Activated T-helper 2 cell treated with anti-CD3 and anti-CD28 coated beads, Interferon-gamma antibody, Interleukin-2, Interleukin-4, amounts not matched to agents 10 μg/mL and 5 μg/mL and 100 μg/mL, durations not matched to agents 14 hours and 24 hours and 36 hours (primary cell): ENCODE results near the gene SOD1. TPM values are rescaled to one million over a fixed set of nuclear protein-coding genes. Genes with fewer than 3 reads are reported as not detected.
A peak's percentile ranks its signal among the peaks of the same experiment; 100 is the strongest.
"Not testable (repeated sequence)": the region's sequence is repeated elsewhere in the genome, so short reads cannot be mapped to it uniquely, and the experiment has no call there.

ENCODE experiments used
- DNase-seq: peaks from one replicate; pipeline ENCODE4 v3.0.0; 2021; ENCODE audit warnings: low spot score
- H3K27ac Mint-ChIP-seq: one replicate; pipeline ENCODE4 v1.8.0; 2021; ENCODE audit warnings: mixed read lengths
- H3K27me3 Mint-ChIP-seq: one replicate; pipeline ENCODE4 v1.8.0; 2021; ENCODE audit warnings: low read depth, mixed read lengths
- H3K36me3 Mint-ChIP-seq: one replicate; pipeline ENCODE4 v1.8.0; 2021; ENCODE audit warnings: low read depth, mixed read lengths
- H3K4me1 Mint-ChIP-seq: one replicate; pipeline ENCODE4 v1.8.0; 2021; ENCODE audit warnings: low read depth, mixed read lengths
- H3K4me3 Mint-ChIP-seq: one replicate; pipeline ENCODE4 v1.8.0; 2021; ENCODE audit warnings: low read depth, mild to moderate bottlenecking, moderate library complexity, mixed read lengths
- H3K9me3 Mint-ChIP-seq: one replicate; pipeline ENCODE4 v1.8.0; 2021; ENCODE audit warnings: mixed read lengths
- intact Hi-C: fragments of 100-400 bp; cut with micrococcal nuclease; formaldehyde crosslinking; loops from one replicate; pipeline ENCODE4 v1.15.1; 2023
- total RNA-seq: library from RNA; stranded (reverse); gene quantifications from 2 replicates; pipeline ENCODE4 v1.2.3, GENCODE V29; 2022

SOD1 gene
- total RNA-seq, 1 donor from 2014 or later, result 286 TPM

DNA sequence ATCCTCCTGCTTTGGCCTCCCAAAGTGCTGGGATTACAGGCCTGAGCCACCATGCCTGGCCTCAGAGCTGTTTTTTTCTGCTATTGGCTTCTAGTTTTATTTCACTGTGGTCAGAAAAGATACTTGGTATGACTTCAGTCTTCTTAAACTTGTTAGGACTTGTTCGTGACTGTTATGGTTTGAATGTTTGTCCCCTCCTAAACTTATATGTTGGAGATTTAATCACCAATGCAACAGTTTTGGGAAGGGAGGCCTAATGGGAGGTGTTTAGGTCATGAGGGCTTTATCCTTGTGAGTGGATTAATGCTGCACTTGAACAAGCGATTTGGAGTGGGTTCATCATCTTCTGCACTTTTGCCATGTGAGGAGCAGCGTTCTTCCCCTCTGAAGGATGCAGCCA lies 24.5 kb upstream of the SOD1 start:
- intact Hi-C loops, result no loop called here
- no peaks in the 10 kb centered on the region for H3K4me1 Mint-ChIP-seq
- no peak overlapping the region for H3K4me3 Mint-ChIP-seq
- H3K36me3 Mint-ChIP-seq, result no peaks in the 10 kb centered on the region
- H3K27ac Mint-ChIP-seq, result no peak overlapping the region
- no peak for DNase-seq
- H3K9me3 Mint-ChIP-seq, result peaks cover 7% of the 10 kb centered on the region
- H3K27me3 Mint-ChIP-seq, result peaks cover 7% of the 10 kb centered on the region

DNA sequence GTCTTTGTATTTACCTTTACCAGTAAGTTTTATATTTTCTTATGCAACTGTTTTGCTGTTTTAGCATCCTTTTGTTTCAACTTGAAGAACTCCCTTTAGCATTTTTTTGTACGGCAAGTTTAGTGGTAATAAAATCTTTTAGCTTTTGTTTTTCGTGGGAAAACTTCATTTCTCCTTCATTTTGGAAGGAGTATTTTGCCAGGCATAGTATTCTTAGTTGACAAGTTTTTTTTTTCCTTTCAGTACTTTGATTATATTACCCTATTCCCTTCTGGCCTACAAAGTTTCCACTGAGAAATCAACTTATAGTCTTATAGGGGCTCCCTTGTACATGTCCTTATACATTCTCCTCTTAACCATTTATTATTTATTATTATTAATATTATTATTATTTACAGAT lies 22.6 kb upstream of the SOD1 start:
- Mint-ChIP-seq H3K27me3 (peaks cover 7% of the 10 kb centered on the region), H3K36me3 (no peaks in the 10 kb centered on the region), H3K4me3 (no peak overlapping the region), H3K4me1 (no peaks in the 10 kb centered on the region), H3K27ac (no peak overlapping the region), H3K9me3 (peaks cover 7% of the 10 kb centered on the region)
- intact Hi-C loops, result no loop called here
- DNase-seq, result no peak

DNA sequence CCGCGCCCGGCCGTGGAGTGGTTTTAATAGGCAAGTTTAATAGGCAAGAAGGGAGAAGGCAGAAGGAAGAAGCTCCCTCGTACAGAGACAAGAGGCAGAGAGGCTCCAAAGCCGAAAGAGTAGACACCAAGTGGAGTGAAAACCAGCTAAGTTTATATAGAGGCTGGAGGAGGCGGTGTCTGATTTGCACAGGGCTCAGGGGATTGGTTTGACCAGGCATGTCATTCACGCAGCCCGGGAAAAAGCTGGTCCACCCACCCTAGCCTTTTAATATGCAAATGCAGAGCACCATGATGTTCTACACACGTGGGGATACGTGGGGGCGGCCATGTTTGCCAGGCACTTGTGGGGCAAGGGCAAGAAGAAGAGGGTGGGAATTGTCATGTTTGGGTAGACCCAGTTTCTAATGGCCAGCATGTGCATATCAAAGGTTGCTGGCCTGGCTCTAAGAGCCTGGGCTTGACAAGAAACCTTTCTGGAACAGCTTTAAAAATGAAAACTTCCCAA lies 18.0 kb upstream of the SOD1 start:
- no peaks in the 10 kb centered on the region for H3K36me3 Mint-ChIP-seq
- peaks cover 6% of the 10 kb centered on the region for H3K27me3 Mint-ChIP-seq

DNA sequence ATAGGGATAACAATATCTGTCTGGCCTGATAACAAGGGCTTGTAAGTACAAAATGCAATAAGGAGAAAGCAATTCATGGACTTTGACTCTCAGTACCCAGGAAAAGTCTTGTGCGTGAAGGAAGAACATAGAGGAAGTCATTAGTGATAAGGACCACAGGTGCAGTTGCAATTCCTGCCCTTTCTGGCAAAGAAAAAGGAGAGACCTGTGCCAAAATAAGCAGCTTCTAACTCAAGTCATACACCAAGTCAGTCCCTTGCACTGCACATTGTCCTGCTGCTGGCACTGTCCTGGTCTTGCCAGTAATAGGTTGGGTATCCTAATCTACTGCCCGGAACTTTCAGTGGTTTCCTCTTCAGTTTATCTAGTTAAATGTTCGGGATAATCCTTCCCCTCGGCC lies 14.8 kb upstream of the SOD1 start:
- H3K27me3 Mint-ChIP-seq, result peaks cover 7% of the 10 kb centered on the region
- intact Hi-C loops, result no loop called here
- H3K4me3 Mint-ChIP-seq, result no peak overlapping the region
- H3K4me1 Mint-ChIP-seq, result no peaks in the 10 kb centered on the region
- H3K27ac Mint-ChIP-seq, result no peak overlapping the region
- DNase-seq, result no peak
- H3K9me3 Mint-ChIP-seq, result peaks cover 3% of the 10 kb centered on the region
- H3K36me3 Mint-ChIP-seq, result no peaks in the 10 kb centered on the region

More for the DNA sequence above, 18.0 kb upstream of the SOD1 start:
- H3K4me1 Mint-ChIP-seq, result no peaks in the 10 kb centered on the region
- H3K4me3 Mint-ChIP-seq, result no peak overlapping the region
- peaks cover 8% of the 10 kb centered on the region for H3K9me3 Mint-ChIP-seq
- intact Hi-C loops, result no loop called here
- DNase-seq, result no peak
- H3K27ac Mint-ChIP-seq, result no peak overlapping the region

DNA sequence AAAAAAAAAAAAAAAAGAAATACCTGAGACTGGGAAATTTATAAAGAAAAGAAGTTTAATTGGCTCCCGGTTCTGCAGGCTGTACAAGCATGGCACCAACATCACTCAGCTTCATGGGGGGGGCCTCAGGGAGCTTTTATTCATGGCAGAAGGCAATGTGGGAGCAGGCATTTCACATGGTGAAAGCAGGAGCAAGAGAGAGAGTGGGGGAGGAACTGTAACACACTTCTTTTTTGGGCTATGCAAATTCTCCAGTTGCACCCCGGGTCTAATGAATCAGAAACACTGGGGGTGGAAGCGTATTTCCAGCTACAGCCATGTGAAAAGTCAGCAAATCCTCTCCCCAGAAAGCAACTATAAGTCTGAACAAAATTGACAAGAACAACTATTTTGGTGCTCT lies 11.8 kb upstream of the SOD1 start:
- H3K27me3 Mint-ChIP-seq, result peaks cover 18% of the 10 kb centered on the region
- no peak overlapping the region for H3K4me3 Mint-ChIP-seq
- intact Hi-C loops, result no loop called here
- H3K36me3 Mint-ChIP-seq, result no peaks in the 10 kb centered on the region
- H3K9me3 Mint-ChIP-seq, result peaks cover 6% of the 10 kb centered on the region
- no peak for DNase-seq
- H3K27ac Mint-ChIP-seq, result no peak overlapping the region
- H3K4me1 Mint-ChIP-seq, result no peaks in the 10 kb centered on the region

DNA sequence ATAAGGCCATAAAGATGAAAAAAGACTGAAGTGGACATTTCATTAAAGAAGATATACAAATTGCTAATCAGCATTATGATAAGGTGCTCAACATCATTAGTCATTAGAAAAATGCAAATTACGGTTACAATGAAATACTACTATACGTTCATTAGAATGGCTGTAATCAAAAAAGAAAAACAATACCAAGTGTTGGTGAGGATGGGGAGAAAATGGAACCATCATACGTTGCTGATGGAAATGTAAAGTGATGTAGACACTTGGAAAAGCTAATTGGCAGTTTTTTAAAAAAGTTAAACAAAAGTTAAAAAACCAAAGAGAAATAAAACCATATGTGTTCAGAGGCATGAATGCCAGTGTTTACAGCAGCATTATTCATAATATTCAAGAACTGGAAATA lies 8.6 kb upstream of the SOD1 start:
- Mint-ChIP-seq H3K27ac (no peak overlapping the region), H3K9me3 (peaks cover 3% of the 10 kb centered on the region), H3K27me3 (peaks cover 14% of the 10 kb centered on the region), H3K4me3 (no peak overlapping the region), H3K4me1 (peaks cover 12% of the 10 kb centered on the region), H3K36me3 (no peaks in the 10 kb centered on the region)
- intact Hi-C loops, result loop anchor here (10.0 kb wide), 1 partner anchor 296 kb away; no protein-coding TSS in a partner anchor
- no peak for DNase-seq

DNA sequence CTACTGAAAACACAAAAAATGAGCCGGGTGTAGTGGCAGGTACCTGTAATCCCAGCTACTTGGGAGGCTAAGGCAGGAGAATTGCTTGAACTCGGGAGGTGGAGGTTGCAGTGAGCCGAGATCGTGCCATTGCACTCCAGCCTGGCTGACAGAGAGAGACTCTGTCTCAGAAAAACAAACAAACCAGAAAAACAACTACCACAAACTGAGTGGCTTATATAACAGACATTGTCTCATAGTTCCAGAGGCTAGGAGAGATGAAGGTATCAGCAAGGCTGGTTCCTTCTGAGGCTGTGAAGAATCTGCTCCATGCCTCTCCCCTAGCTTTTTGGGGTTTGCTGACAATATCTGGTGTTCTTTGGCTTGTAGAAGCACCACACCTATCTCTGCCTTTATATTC lies 8.0 kb upstream of the SOD1 start:
- Mint-ChIP-seq H3K27me3 (peaks cover 14% of the 10 kb centered on the region), H3K4me1 (peaks cover 15% of the 10 kb centered on the region)
- H3K27ac Mint-ChIP-seq, H3K36me3 Mint-ChIP-seq, H3K9me3 Mint-ChIP-seq, DNase-seq, H3K4me3 Mint-ChIP-seq: not testable (repeated sequence)
- intact Hi-C loops, result loop anchor here (10.0 kb wide), 1 partner anchor 297 kb away; no protein-coding TSS in a partner anchor

DNA sequence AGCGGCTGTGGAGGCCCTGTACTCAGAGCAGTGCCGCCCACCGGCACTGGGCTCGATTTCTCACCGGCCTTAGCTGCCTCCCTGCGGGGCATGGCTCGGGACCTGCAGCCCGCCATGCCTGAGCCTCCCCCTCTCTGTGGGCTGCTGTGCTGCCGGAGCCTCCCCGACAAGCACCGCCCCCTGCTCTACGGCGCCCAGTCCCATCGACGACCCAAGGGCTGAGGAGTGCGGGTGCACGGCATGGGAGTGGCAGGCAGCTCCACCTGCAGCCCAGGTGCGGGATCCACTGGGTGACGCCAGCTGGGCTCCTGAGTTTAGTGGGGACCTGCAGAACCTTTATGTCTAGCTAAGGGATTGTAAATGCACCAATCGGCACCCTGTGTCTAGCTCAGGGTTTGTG lies 5.2 kb upstream of the SOD1 start:
- intact Hi-C loops, result loop anchor here (10.0 kb wide), 1 partner anchor 300 kb away; no protein-coding TSS in a partner anchor
- DNase-seq, result no peak
- peaks cover 3% of the 10 kb centered on the region for H3K9me3 Mint-ChIP-seq
- H3K4me3 Mint-ChIP-seq, result no peak overlapping the region
- H3K36me3 Mint-ChIP-seq, result peaks cover 3% of the 10 kb centered on the region
- no peak overlapping the region for H3K27ac Mint-ChIP-seq
- H3K27me3 Mint-ChIP-seq, result peaks cover 12% of the 10 kb centered on the region
- peaks cover 23% of the 10 kb centered on the region for H3K4me1 Mint-ChIP-seq

DNA sequence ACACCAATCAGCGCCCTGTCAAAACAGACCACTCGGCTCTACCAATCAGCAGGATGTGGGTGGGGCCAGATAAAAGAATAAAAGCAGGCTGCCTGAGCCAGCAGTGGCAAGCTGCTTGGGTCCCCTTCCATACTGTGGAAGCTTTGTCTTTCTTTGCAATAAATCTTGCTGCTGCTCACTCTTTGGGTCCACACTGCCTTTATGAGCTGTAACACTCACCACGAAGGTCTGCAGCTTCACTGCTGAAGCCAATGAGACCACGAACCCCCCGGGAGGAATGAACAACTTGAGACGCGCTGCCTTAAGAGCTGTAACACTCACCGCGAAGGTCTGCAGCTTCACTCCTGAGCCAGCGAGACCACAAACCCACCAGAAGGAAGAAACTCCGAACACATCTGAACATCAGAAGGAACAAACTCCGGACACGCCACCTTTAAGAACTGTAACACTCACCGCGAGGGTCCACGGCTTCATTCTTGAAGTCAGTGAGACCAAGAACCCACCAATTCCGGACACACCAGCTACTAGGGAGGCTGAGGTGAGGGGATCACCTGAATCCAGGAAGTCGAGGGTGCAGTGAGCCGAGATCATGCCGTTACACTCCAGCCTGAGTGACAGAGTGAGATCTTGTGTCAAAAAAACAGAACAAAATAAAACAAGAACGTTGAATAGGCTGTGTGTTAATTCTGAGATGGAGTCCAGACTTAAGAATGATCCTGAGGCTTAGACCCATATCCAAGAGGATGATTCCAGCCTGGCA lies 4.5 kb upstream of the SOD1 start:
- H3K27me3 Mint-ChIP-seq, H3K9me3 Mint-ChIP-seq, H3K27ac Mint-ChIP-seq, H3K36me3 Mint-ChIP-seq, DNase-seq: not testable (repeated sequence)
- Mint-ChIP-seq H3K4me1 (peaks cover 23% of the 10 kb centered on the region), H3K4me3 (peak overlapping the region; percentile 40)
- intact Hi-C loops, result loop anchor here (5.0 to 10.0 kb wide), 2 partner anchors 300 to 473 kb away; no protein-coding TSS in a partner anchor

DNA sequence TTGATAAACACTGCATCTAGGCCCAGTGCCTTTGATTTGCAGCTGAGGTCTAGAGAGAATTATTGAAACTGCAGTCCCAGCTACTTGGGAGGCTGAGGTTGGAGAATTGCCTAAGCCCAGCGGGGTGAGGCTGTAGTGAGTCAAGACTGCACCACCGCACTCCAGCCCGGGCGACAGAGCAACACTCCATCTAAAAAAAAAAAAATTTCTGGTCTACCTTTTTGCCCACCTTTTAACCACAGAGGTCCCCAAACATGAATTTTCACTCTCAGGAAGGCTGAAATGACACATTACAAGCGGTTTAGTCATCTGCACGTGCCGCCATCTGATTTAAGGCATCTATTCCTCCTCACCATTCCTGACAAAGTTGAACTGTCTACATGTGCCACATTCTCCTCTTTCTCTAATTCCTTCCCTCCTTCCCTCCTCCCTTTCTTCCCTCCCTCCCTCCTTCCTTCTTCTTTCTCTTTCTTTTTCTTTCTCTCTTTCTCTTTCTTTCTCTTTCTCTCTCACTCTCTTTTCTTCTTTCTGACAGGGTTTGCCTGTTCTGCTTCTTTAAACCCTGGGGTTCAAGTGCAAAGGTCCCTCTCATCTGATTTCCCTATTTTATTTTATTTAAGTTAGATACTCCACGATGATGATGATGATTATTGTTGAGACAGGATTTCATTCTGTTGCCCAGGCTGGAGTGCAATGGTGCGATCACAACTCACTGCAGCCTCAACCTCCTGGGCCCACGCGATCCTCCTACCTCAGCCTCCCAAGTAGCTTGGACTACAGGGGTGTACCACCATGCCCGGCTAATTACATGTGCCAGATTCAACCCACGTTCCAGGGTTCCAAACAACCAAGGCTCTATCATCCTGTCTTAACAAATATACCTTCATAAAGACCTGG lies 3.0 kb upstream of the SOD1 start:
- intact Hi-C loops, result loop anchor here (5.0 to 10.0 kb wide), 2 partner anchors 302 to 474 kb away; no protein-coding TSS in a partner anchor
- Mint-ChIP-seq H3K9me3 (no peaks in the 10 kb centered on the region), H3K4me1 (peaks cover 29% of the 10 kb centered on the region), H3K27me3 (peaks cover 2% of the 10 kb centered on the region), H3K27ac (no peak overlapping the region), H3K4me3 (no peak overlapping the region), H3K36me3 (peaks cover 19% of the 10 kb centered on the region)
- no peak for DNase-seq

DNA sequence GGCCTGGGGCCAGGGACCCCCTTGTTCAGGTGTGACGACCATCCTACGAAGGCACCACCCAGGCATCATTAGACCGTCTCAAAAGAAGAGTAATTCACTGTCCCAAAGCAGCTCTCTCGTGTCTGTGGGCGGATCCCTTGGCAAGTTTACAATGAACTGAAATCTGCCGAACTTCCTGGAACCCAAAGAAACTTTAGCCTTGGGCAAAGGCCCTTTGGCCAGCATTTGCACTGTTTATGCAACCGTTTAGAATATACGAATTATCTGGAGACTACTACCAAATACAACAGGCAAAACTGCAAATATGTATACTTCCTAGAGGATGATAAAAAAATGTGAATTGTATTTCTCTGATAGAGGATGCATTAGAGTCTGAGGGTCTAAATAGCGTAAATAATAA lies 1.4 kb upstream of the SOD1 start:
- peaks cover 41% of the 10 kb centered on the region for H3K4me1 Mint-ChIP-seq
- DNase-seq, result no peak
- peaks cover 35% of the 10 kb centered on the region for H3K36me3 Mint-ChIP-seq
- H3K27ac Mint-ChIP-seq, result no peak overlapping the region
- intact Hi-C loops, result loop anchor here (2.0 to 10.0 kb wide), 3 partner anchors 99 to 476 kb away; no protein-coding TSS in a partner anchor
- no peaks in the 10 kb centered on the region for H3K9me3 Mint-ChIP-seq
- no peaks in the 10 kb centered on the region for H3K27me3 Mint-ChIP-seq
- H3K4me3 Mint-ChIP-seq, result no peak overlapping the region

DNA sequence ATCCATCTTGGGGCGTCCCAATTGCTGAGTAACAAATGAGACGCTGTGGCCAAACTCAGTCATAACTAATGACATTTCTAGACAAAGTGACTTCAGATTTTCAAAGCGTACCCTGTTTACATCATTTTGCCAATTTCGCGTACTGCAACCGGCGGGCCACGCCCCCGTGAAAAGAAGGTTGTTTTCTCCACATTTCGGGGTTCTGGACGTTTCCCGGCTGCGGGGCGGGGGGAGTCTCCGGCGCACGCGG lies 282 bp upstream of the SOD1 start:
- intact Hi-C loops, result loop anchor here (1.0 to 10.0 kb wide), 5 partner anchors 73 to 529 kb away; partner anchors contain the start of gene SCAF4
- H3K9me3 Mint-ChIP-seq, result no peaks in the 10 kb centered on the region
- peak overlapping the region; percentile 98 for H3K27ac Mint-ChIP-seq
- peaks cover 43% of the 10 kb centered on the region for H3K36me3 Mint-ChIP-seq
- H3K4me3 Mint-ChIP-seq, result peak overlapping the region; percentile 99
- peaks cover 46% of the 10 kb centered on the region for H3K4me1 Mint-ChIP-seq
- no peaks in the 10 kb centered on the region for H3K27me3 Mint-ChIP-seq
- no peak for DNase-seq

DNA sequence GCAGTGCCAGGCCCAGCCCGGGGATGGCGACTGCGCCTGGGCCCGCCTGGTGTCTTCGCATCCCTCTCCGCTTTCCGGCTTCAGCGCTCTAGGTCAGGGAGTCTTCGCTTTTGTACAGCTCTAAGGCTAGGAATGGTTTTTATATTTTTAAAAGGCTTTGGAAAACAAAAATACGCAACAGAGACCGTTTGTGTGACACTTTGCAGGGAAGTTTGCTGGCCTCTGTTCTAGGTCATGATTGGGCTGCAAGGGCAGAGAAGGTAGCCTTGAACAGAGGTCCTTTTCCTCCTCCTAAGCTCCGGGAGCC lies 719 bp downstream of the SOD1 start:
- Mint-ChIP-seq H3K27me3 (no peaks in the 10 kb centered on the region), H3K36me3 (peaks cover 51% of the 10 kb centered on the region), H3K4me1 (peaks cover 42% of the 10 kb centered on the region), H3K4me3 (peak overlapping the region; percentile 92), H3K9me3 (no peaks in the 10 kb centered on the region), H3K27ac (peak overlapping the region; percentile 83)
- intact Hi-C loops, result loop anchor here (10.0 kb wide), 1 partner anchor 615 kb away; the partner anchor contains the start of gene MIS18A
- no peak for DNase-seq
